GM12874 (cell line): ENCODE data around the gene LHPP.

Source experiments
- TF ChIP-seq, protein P1 (sequence below): IDR thresholded peaks from 2 replicates; pipeline ENCODE4 v1.5.1; 2011; ENCODE audit warnings: low read depth, mild to moderate bottlenecking, control low read depth, low read length, moderate library complexity; ENCODE audit not compliant: insufficient read depth

The LHPP gene

GRCh38 chr10:124433461-124433860 lies 28.2 kb upstream of the LHPP start:
- TF ChIP-seq, protein P1, sequence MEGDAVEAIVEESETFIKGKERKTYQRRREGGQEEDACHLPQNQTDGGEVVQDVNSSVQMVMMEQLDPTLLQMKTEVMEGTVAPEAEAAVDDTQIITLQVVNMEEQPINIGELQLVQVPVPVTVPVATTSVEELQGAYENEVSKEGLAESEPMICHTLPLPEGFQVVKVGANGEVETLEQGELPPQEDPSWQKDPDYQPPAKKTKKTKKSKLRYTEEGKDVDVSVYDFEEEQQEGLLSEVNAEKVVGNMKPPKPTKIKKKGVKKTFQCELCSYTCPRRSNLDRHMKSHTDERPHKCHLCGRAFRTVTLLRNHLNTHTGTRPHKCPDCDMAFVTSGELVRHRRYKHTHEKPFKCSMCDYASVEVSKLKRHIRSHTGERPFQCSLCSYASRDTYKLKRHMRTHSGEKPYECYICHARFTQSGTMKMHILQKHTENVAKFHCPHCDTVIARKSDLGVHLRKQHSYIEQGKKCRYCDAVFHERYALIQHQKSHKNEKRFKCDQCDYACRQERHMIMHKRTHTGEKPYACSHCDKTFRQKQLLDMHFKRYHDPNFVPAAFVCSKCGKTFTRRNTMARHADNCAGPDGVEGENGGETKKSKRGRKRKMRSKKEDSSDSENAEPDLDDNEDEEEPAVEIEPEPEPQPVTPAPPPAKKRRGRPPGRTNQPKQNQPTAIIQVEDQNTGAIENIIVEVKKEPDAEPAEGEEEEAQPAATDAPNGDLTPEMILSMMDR: no peak

GRCh38 chr10:124436191-124436638 lies 25.4 kb upstream of the LHPP start:
- TF ChIP-seq, protein P1: no peak

- TF ChIP-seq, protein P1: no peak
These were observed 14.5 kb upstream of the LHPP start for GRCh38 chr10:124446830-124447750.

DNA sequence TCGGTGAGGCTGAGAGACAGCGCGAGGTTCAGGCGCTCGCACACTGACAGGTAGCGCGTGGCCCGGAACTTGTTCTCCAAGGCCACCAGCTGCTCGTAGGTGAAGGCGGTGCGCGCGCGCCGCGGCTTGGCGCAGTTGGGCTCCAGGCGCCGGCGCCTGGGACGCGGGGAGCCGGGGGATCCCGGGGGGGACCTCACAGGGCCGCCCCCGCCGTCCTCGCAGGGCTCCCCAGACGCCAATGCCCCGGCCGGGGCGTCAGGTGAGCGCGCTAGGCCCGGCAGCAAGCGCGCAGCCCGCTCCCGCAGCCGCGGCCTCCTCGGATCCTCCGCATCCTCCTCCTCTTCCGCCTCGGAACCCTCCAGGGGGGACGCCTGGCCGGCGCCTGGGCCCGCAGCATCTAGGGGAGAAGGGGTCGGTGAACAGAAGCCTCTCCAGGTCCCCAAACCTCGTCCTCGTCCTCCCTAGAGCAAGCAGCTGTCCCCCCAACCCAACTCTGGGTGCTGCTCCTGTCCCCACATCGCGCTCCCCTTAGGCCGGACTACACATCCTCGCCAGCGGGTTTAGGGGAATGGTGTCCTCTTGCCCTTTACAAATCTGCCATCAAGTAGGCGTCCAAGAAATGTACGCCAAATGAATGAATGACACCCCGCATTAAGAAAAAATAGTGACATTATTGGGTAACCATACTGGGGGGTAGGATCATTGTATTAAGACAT lies 13.7 kb upstream of the LHPP start:
- TF ChIP-seq, protein P1: no peak

GRCh38 chr10:124448696-124449169 lies 12.9 kb upstream of the LHPP start:
- TF ChIP-seq, protein P1: no peak

GRCh38 chr10:124449170-124450011 lies 12.2 kb upstream of the LHPP start:
- TF ChIP-seq, protein P1: no peak
